ENCODE measurements around the gene ZNF397.

Gene ZNF397

DNA sequence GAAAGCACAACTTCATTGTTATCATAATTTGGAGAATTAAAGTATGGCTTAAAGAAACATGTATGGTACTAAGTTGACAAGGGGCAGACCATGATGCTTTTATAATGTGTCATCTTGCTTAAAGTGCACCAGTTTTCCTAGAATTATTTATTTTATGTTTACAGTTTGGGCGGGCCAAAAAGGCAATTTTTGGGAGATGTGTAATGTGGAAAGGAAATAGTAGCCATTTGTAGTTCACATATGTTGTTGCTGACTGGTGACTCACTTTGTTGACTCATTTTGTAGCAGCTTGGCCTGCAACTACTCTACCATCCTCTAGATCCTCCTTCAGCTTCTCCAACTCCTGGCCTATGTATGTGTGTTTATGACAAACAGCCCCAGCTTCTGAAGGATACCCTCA lies 41.5 kb downstream of the ZNF397 start:
- no peaks in the 10 kb centered on the region for H3K79me2 ChIP-seq (ENCODE audit: insufficient read depth, low read length)
- no peak overlapping the region for H2AFZ ChIP-seq (ENCODE audit: low read length)
- peaks cover 27% of the 10 kb centered on the region for H3K36me3 ChIP-seq (ENCODE audit: insufficient read depth, low read length)
- H3K4me1 ChIP-seq (ENCODE audit: insufficient read depth, low read length, severe bottlenecking): no peaks in the 10 kb centered on the region
- TF ChIP-seq EZH2 (IDR thresholded peaks at IDR 0.05; ENCODE audit: borderline replicate concordance, low read length): no peak
- TF ChIP-seq CTCF (IDR thresholded peaks at IDR 0.05; ENCODE audit: low read length): no peak
- H3K4me3 ChIP-seq (ENCODE audit: low read depth, low read length, poor library complexity, severe bottlenecking): no peak overlapping the region
- peaks cover 44% of the 10 kb centered on the region; the same call in 1 of the 2 replicates for H3K9me3 ChIP-seq (ENCODE audit: low read length)
- H3K27me3 ChIP-seq (ENCODE audit: insufficient read depth, low read length): no peaks in the 10 kb centered on the region
- no peaks in the 10 kb centered on the region for H3F3A ChIP-seq (ENCODE audit: insufficient read depth, low read length)
- no peak overlapping the region for H3K9ac ChIP-seq (ENCODE audit: low read length)
- no peaks in the 10 kb centered on the region for H3K9me2 ChIP-seq (ENCODE audit: low read depth, low read length)
- H3K4me2 ChIP-seq (ENCODE audit: low read length): no peak overlapping the region
- H4K20me1 ChIP-seq (ENCODE audit: insufficient read depth, low read length): no peaks in the 10 kb centered on the region
- H3K27ac ChIP-seq (ENCODE audit: low read depth, low read length, poor library complexity, severe bottlenecking): no peak overlapping the region

GRCh38 chr18:35283923-35284794 lies 43.3 kb downstream of the ZNF397 start:
- TF ChIP-seq EZH2 (IDR thresholded peaks at IDR 0.05; ENCODE audit: borderline replicate concordance, low read length): no peak
- TF ChIP-seq CTCF (IDR thresholded peaks at IDR 0.05; ENCODE audit: low read length): no peak
- H3K4me1 ChIP-seq (ENCODE audit: insufficient read depth, low read length, severe bottlenecking): peaks cover 4% of the 10 kb centered on the region
- no peaks in the 10 kb centered on the region for H3K79me2 ChIP-seq (ENCODE audit: insufficient read depth, low read length)
- no peaks in the 10 kb centered on the region for H4K20me1 ChIP-seq (ENCODE audit: insufficient read depth, low read length)
- no peak overlapping the region for H3K4me3 ChIP-seq (ENCODE audit: low read depth, low read length, poor library complexity, severe bottlenecking)
- no peak overlapping the region for H3K9ac ChIP-seq (ENCODE audit: low read length)
- H2AFZ ChIP-seq (ENCODE audit: low read length): no peak overlapping the region
- H3K4me2 ChIP-seq (ENCODE audit: low read length): no peak overlapping the region
- no peaks in the 10 kb centered on the region for H3F3A ChIP-seq (ENCODE audit: insufficient read depth, low read length)
- no peak overlapping the region for H3K27ac ChIP-seq (ENCODE audit: low read depth, low read length, poor library complexity, severe bottlenecking)
- H3K27me3 ChIP-seq (ENCODE audit: insufficient read depth, low read length): no peaks in the 10 kb centered on the region
- H3K9me2 ChIP-seq (ENCODE audit: low read depth, low read length): no peaks in the 10 kb centered on the region
- peaks cover 39% of the 10 kb centered on the region for H3K9me3 ChIP-seq (ENCODE audit: low read length)
- peaks cover 31% of the 10 kb centered on the region for H3K36me3 ChIP-seq (ENCODE audit: insufficient read depth, low read length)

DNA sequence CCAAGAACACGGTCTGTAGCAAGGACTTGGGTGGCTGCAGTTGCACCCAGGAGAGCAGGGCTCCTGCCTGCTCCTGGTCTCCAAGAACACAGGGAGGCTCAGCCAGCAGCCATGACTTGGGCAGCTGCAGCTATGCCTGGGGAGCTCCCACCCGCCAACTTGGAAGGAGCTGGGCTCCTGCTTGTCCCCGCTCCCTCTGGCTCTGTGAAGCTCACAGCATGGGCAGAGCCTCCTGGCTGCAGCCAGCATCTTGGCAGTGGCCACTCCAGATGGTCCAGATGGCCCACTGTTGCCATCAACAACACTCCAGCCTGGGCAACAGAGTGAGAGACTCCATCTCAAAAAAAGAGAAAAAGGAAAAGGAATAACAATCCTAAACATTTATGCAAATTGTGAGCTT lies 44.0 kb downstream of the ZNF397 start:
- H3K9ac ChIP-seq (ENCODE audit: low read length): no peak overlapping the region
- no peaks in the 10 kb centered on the region for H3K27me3 ChIP-seq (ENCODE audit: insufficient read depth, low read length)
- no peaks in the 10 kb centered on the region for H3K79me2 ChIP-seq (ENCODE audit: insufficient read depth, low read length)
- peaks cover 39% of the 10 kb centered on the region for H3K9me3 ChIP-seq (ENCODE audit: low read length)
- no peak overlapping the region for H2AFZ ChIP-seq (ENCODE audit: low read length)
- H3K4me1 ChIP-seq (ENCODE audit: insufficient read depth, low read length, severe bottlenecking): peaks cover 9% of the 10 kb centered on the region
- H3K9me2 ChIP-seq (ENCODE audit: low read depth, low read length): no peaks in the 10 kb centered on the region
- TF ChIP-seq CTCF (IDR thresholded peaks at IDR 0.05; ENCODE audit: low read length) (no peak), EZH2 (IDR thresholded peaks at IDR 0.05; ENCODE audit: borderline replicate concordance, low read length) (no peak)
- no peak overlapping the region for H3K4me3 ChIP-seq (ENCODE audit: low read depth, low read length, poor library complexity, severe bottlenecking)
- H3K27ac ChIP-seq (ENCODE audit: low read depth, low read length, poor library complexity, severe bottlenecking): no peak overlapping the region
- no peaks in the 10 kb centered on the region for H3F3A ChIP-seq (ENCODE audit: insufficient read depth, low read length)
- no peaks in the 10 kb centered on the region for H4K20me1 ChIP-seq (ENCODE audit: insufficient read depth, low read length)
- no peak overlapping the region for H3K4me2 ChIP-seq (ENCODE audit: low read length)
- peaks cover 31% of the 10 kb centered on the region for H3K36me3 ChIP-seq (ENCODE audit: insufficient read depth, low read length)
